SK-MEL-5 (cell line): ENCODE data around the gene CFAP57. TPM values are rescaled to one million over a fixed set of nuclear protein-coding genes. Genes with fewer than 3 reads are reported as not detected.

Source experiments
- DNase-seq: peaks from one replicate; pipeline ENCODE4 v3.0.0-alpha.2; 2016; ENCODE audit warnings: low read depth, low spot score
- in situ Hi-C: cut with HindIII; loops from 2 replicates; pipeline ENCODE4 v1.10.0; 2016; ENCODE audit warnings: low sequenced_read_pairs, high pct_unique_total_duplicates, low pct_unique_long_range_greater_than_20kb
- total RNA-seq: library from RNA; depleted of rRNA; stranded (reverse); fragments of >200 nt; shearing (Covaris generic); gene quantifications from 2 replicates; pipeline ENCODE4 v1.2.3, GENCODE V29; 2014

Gene CFAP57
- total RNA-seq, 1 experiment from 2014 or later, result not detected

GRCh38 chr1:43267818-43268425 is 95.8 kb downstream of the CFAP57 start:
- DNase-seq, result no peak
- in situ Hi-C loops, result no loop called here

GRCh38 chr1:43269627-43270375 is 97.7 kb downstream of the CFAP57 start, which contains the start of gene TMEM125:
TSS of gene TMEM125 (plus strand) at chr1:43269983. CDS start at chr1:43272723, 2,740 bp downstream.
- no peak for DNase-seq
- in situ Hi-C loops, result no loop called here

GRCh38 chr1:43270421-43271095 is 98.4 kb downstream of the CFAP57 start:
- in situ Hi-C loops, result no loop called here
- no peak for DNase-seq

- in situ Hi-C loops, result no loop called here
Observed at GRCh38 chr1:43271186-43272118, 99.3 kb downstream of the CFAP57 start.

GRCh38 chr1:43272161-43272560 is 100.0 kb downstream of the CFAP57 start:
- in situ Hi-C loops, result no loop called here
- no peak for DNase-seq

More at GRCh38 chr1:43271186-43272118, 99.3 kb downstream of the CFAP57 start:
- DNase-seq, result no peak

- in situ Hi-C loops, result no loop called here
Observed at GRCh38 chr1:43272576-43273571, 100.7 kb downstream of the CFAP57 start.

GRCh38 chr1:43273708-43274107 is 101.6 kb downstream of the CFAP57 start:
- in situ Hi-C loops, result no loop called here
- no peak for DNase-seq

More at GRCh38 chr1:43272576-43273571, 100.7 kb downstream of the CFAP57 start:
- DNase-seq, result no peak

- in situ Hi-C loops, result no loop called here
- no peak for DNase-seq
Observed at GRCh38 chr1:43274125-43274803, 102.1 kb downstream of the CFAP57 start.

- no peak for DNase-seq
- in situ Hi-C loops, result no loop called here
Observed at GRCh38 chr1:43274804-43275180, 102.7 kb downstream of the CFAP57 start.

GRCh38 chr1:43275826-43276620 is 103.9 kb downstream of the CFAP57 start:
- in situ Hi-C loops, result no loop called here
- no peak for DNase-seq

- in situ Hi-C loops, result no loop called here
- no peak for DNase-seq
Observed at GRCh38 chr1:43276673-43277072, 104.5 kb downstream of the CFAP57 start.

- in situ Hi-C loops, result no loop called here
- no peak for DNase-seq
Observed at GRCh38 chr1:43277116-43277876, 105.2 kb downstream of the CFAP57 start.

GRCh38 chr1:43279161-43279560 is 107.0 kb downstream of the CFAP57 start:
- in situ Hi-C loops, result no loop called here
- DNase-seq, result no peak

GRCh38 chr1:43279666-43280065 is 107.5 kb downstream of the CFAP57 start:
- in situ Hi-C loops, result no loop called here

GRCh38 chr1:43280692-43281091 is 108.6 kb downstream of the CFAP57 start:
- DNase-seq, result no peak

More at GRCh38 chr1:43279666-43280065, 107.5 kb downstream of the CFAP57 start:
- DNase-seq, result no peak

More at GRCh38 chr1:43280692-43281091, 108.6 kb downstream of the CFAP57 start:
- in situ Hi-C loops, result no loop called here
